Limb (tissue), 2 donors: ENCODE results near the gene KCNJ14.
A peak's percentile ranks its signal among the peaks of the same experiment; 100 is the strongest.

ENCODE experiments used
- DNase-seq, 2 donors: peaks; one replicate each; pipeline ENCODE4 v3.0.0-alpha.2; 2016; ENCODE audit errors: extremely low spot score in 2 of 2

Gene KCNJ14

DNA sequence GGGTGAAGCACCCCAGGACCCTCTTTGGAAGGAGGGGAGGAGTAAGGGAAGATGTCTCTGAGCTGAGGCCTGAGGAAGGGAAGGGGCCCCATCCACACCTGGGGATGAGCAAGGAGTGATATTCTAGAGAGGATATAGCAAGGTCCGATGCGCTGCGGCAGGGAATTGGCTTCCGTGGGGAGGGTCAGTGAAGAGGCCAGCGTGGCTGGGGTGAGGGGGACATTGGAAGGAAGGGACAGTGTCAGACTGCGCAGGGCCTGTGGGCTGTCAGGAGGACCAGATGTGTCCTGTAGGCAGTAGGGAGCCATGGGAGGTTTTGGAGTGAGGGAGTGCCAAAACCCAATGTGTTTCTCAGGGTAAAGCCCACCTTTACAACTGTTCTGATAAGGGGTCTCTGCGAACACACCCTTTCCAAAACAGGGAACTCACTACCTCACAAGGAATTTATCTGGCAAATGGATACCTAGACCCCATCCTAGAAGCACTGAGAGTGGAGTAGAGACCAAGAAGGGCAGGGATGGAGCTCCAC, 52.6 kb downstream of the KCNJ14 start:
- no peak for DNase-seq

DNA sequence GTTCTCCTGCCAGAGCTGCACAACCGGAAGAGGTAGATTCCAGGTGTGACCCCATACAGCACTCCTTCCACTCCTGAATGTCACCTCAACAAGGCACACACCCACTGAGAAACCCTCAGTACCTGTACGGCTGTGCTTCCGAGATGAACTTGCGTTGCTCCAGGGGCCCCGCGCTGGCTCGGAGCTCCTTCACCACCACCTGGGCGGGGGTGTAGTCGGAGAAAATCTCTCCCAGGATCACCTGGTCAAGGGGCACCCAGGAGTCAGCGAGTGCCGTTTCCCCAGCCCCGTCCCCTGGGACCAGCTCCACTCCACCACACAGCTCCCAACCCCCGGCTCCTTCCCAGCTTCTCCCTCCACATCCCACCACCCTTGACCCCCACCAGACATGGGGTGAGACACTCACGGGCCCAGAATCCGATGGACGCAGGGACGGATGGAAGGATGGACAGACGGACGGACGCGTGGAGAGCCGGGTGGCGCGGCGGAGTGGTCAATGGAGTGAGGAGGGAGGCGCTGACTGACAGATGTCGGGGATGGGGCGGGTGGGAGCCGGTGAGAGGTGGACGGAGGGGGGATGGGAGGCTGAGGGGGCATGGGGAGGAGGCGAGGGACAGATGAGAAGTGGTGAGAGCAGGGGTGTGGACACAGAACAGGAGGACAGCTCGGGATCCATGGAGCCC, 53.5 kb downstream of the KCNJ14 start:
- DNase-seq = no peak

DNA sequence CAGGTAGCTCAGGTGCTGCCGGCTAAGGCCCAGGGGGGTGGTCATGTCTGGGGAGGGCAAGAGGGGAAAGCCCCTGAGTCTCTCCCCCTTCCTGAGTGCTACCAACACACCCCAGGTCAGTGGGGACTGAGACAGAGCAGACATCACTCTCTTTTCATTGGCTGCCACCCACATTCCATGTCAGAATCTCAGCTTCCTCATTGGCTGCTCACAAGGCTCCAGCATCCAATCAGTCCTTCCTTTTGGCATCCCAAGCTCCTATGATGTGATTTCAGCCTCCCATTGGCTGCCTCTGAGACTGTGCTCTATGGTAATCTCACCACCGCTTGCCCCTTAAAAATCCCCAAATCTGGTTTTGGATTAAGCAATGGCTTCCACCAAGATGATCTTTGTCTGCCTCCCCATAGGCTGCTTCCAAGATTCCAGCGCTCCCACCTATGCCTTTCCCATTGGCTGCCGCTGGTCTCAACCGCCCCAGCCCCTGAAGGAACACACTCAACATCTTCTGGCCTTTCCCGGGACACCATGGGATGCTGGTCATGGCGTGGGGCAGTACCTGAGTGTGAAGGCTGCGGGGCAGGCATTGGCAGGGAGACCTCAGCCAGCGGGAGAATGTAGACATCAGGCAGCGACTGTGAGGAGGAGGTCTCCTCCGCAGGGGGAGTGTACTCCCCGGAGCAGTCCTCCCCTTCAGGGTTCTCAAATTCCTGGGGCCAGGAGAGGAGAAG, 54.3 kb downstream of the KCNJ14 start:
- DNase-seq = no peak

DNA sequence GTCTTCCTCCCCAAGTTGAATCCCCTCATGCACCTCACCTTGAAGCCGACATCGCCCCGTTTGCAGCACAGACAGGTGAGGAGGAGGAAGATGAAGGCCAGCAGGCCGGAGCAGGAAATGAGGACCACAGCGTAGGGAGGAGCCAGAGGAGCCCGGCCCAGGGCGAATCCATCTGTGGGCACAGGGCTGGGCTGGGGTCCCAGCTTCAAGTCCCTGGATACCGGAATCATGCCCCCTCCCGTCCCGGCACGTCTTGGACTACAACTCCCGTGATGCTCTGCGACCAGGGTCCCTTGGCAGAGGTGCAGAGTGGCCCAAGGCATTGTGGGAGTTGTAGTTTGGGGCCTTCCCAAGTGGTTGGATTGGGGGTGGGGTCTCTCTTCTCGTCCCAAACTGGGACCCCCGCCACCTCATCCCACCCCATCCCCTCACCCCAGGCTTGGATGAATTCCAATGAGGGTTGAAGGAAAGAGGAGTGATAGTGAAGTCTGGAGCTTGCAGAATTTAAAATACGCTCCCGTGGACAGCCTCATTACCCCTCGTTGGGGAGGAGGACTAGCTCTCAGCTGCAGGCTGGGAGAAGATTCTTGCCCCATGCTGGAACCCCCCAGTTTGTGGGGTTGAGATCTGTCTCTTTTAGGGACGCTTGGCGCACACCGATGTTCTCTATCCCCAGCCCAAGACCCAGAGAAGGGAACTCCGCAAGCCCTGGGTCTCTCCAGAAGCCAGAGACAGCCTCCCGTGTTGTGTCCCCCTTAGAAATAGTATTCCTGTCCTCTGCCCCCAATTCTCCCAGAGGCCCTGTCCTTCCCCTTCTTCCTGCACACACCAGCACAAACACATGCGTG, 55.3 kb downstream of the KCNJ14 start:
- peak; percentile 44 to 86 for DNase-seq

DNA sequence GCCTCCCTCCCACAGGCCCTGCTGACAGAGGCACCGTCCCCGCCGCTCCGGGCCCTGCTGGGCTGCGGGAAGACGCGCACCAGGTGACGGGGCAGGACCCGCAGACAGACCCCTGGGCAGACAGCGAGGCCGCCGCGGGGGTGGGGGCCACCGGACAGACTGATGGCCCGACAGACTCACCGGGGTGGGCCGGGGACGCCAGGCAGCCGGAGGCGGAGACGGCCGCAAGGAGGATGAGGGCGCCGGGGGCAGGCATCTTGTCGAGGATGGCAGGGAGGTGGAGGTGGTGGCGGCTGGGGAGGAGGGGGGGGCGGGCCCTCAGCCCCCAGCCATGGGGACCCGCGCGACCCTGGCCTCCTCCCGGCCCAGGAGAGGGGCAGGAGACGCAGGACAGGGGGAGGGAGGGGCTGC, 56.0 kb downstream of the KCNJ14 start:
- peak in 1 of 2 donors; percentile 51 for DNase-seq

DNA sequence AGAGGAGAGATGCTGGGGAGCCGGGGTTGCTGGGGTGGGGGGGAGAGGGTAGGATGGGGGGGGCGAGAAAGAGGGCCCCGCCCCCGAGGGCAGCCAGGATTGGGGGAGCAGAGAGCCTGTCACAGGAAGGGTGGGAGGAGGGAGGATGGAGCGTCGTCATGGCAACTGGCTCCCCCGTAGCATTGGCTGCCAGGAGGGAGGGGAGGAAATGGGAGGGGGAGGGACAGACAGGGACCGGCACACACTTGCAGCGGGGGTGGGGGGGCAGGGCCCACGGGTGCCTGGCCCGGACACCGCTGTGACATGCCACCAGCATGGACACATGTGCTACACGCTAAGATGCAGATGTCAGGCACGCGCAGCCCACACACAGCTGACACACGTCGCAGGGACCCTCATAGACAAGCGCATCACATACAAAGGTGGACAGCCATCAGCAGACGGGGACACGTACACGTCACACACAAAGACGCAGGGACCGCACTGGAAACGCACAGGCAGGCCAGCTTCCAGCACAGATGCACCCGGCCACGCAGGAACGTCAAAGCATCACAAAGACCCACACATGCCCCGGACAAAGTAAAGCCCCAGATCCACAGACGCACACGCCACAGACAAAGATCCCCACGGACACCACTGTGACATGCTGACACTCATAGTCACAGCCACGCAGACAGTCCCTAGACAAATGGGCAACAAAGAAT, 56.6 kb downstream of the KCNJ14 start, which contains the start of gene LMTK3:
LMTK3 (minus strand) TSS at position 36 of the 704 bp plus-strand sequence. CDS start 259 bp downstream, outside the sequence.
- peak in 1 of 2 donors; percentile 85 for DNase-seq

DNA sequence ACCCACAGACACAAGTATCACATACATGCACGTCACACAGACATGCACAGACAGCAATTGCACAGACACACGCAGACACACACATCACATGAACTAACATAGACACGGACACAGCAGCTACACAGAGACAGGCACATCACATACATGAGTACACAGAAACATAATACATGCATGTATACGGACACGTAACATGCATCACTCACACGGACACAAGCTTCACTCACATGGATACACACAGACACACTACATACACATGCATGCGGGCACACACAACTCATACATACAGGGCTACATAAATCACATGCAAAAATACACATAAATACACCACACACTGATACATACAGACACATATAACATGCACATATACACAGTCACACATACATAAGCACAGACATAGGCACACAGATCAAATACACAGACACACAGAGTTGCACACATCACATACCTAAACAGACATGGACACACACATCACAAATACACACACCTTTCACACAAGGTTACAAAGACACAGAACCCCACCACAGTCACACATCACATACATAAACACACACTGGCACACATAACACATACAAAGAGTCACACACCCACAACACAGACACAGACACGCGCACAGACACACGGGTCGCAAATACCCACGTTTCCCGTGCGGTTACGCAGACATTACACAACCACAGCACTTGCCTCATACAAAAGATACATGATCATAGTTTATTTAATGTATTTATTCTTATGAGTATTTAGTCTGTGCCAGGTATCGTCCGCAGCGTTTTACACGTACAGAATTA, 57.3 kb downstream of the KCNJ14 start:
- no peak for DNase-seq

DNA sequence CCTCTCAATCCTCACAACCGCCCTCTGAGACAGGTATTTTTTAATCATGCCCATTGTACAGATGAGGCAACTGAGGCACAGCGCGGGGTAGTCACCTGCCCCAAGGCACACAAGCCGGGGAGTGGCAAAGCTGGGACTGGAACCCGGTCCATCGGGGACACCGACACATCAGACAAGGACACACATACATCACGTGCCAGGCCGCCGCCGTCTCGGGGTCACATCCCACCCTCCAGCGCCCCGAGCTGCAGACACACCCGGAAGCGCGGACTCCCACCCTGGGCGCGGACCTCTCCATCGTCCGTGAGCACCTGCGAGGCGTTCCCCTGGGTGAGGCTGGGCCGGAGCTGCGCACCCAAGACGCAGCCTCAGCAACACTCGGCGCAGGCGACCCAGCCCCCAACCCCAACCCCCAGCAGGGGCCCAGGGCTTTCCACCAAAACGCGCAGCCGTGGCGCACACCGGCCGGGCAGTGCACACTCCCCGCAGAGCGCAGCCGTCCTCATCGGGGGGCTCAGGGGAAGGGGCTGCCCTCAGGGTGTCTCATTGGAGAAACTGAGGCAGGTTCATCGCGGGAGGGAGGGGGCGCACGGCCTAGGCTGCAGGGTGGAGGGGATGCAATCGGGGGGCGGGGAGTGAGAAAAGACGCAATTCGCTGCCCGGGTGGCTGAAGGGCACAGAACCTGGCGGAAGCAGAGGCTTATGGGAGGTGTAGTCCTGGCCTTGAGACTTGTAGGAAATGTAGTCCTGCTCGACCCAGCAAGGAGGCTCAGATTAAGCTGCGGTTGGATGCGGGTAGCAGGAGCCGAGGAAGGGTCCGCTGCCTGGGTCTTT, 58.1 kb downstream of the KCNJ14 start:
- peak; percentile 56 to 79 for DNase-seq

DNA sequence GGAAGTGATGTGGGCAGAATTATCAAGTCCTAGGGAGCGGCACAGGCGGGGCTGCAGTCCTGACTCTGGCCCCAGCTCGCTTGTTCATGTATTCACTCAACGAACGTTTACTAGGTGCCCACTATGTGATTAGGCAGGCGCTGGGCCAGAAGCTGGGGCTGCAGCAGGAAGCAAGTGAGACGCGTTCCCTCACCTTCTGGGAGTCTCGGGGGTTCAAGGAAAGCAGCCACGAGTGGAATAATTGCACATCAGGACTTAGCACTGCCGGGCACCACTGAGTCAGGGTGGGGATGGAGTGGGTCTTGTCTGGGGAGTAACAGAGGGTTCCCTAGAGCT, 58.7 kb downstream of the KCNJ14 start:
- no peak for DNase-seq

DNA sequence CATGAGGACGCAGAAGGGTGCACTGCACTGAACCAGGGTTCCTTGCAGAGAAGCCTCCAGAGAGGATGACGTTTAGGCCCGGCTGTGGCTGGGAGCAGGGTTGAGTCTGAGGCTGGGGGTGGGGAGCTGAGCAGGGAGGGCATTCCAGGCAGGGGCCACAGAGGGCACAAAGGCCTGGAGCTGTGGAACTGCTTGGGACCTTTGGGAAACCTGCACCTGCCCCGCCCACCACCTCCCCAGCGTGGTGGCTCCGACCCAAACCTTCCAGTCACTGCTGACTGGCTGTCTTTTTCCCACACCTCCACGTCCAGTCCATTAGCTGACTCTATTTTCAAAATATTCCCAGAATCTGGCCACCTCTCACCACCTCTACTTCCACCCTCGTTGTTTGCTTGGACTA, 61.2 kb downstream of the KCNJ14 start:
- no peak for DNase-seq
